H1 (cell line): ENCODE data around the gene ARAP3. TPM values are rescaled to one million over a fixed set of nuclear protein-coding genes. Genes with fewer than 3 reads are reported as not detected.

Experiments
- CTCF ChIA-PET: fragments of 300-600 bp; sonication (Branson Sonifier 250); formaldehyde crosslinking; loops from one replicate; lab custom pipeline; 2021; ENCODE audit not compliant: partially characterized antibody; lab: Charles Lee
- POLR2A ChIA-PET: fragments of 300-600 bp; sonication (Branson Sonifier 250); formaldehyde crosslinking; loops from one replicate; lab custom pipeline; 2021; ENCODE audit warnings: inconsistent platforms; ENCODE audit not compliant: partially characterized antibody; lab: Charles Lee
- DNase-seq, 2 experiments: peaks; one replicate each; pipeline versions ENCODE4 v3.0.0 to v3.0.0-alpha.2; 2010 to 2022; ENCODE audit warnings: low spot score in 2 of 2, low read depth in 1 of 2, mixed read lengths in 1 of 2
- FAIRE-seq: peaks from 2 replicates; lab custom pipeline; 2011; peaks lifted over from hg19 to GRCh38; lab: Jason Lieb, UNC
- H2AFZ ChIP-seq: 2 replicates; pipeline ENCODE4 v1.8.1; 2012; ENCODE audit warnings: low read length, inconsistent platforms
- H2AK5ac ChIP-seq: 2 replicates; pipeline ENCODE4 v1.6.1; 2013; ENCODE audit warnings: low read depth, low read length
- H2BK120ac ChIP-seq: replicated peaks from 2 replicates; pipeline ENCODE3; 2013; ENCODE audit warnings: low read depth, low read length, inconsistent platforms
- H2BK12ac ChIP-seq: 2 replicates; pipeline ENCODE4 v1.6.1; 2013; ENCODE audit warnings: low read depth, low read length
- H2BK15ac ChIP-seq: 2 replicates; pipeline ENCODE4 v1.6.1; 2013; ENCODE audit warnings: low read length
- H2BK20ac ChIP-seq: 2 replicates; pipeline ENCODE4 v1.6.1; 2013; ENCODE audit warnings: low read length
- H2BK5ac ChIP-seq: 2 replicates; pipeline ENCODE4 v1.6.1; 2013; ENCODE audit warnings: low read depth, low read length
- H3K14ac ChIP-seq: 2 replicates; pipeline ENCODE4 v1.6.1; 2013; ENCODE audit warnings: inconsistent platforms; ENCODE audit not compliant: insufficient read length
- H3K18ac ChIP-seq: 2 replicates; pipeline ENCODE4 v1.6.1; 2013; ENCODE audit warnings: low read length; ENCODE audit errors: extremely low read depth
- H3K23ac ChIP-seq: 2 replicates; pipeline ENCODE4 v1.6.1; 2013; ENCODE audit warnings: inconsistent platforms; ENCODE audit not compliant: insufficient read length
- H3K23me2 ChIP-seq: 2 replicates; pipeline ENCODE4 v1.6.1; 2013; ENCODE audit warnings: low read depth, low read length
- H3K27ac ChIP-seq: 2 replicates; pipeline ENCODE4 v1.6.1; 2011; ENCODE audit warnings: low read depth, low read length, inconsistent platforms
- H3K27me3 ChIP-seq, 4 experiments: replicated peaks in 1 of 4; 1 replicate in 1 of 4; 2 replicates in 3 of 4; pipeline versions ENCODE4 v1.6.1 to v1.8.1; 2011 to 2013; ENCODE audit warnings: low read length in 3 of 4, mild to moderate bottlenecking in 3 of 4, inconsistent platforms in 2 of 4, mixed read lengths in 2 of 4, moderate library complexity in 1 of 4; ENCODE audit not compliant: control insufficient read depth in 3 of 4, insufficient read depth in 3 of 4; ENCODE audit errors: extremely low read depth in 1 of 4
- H3K36me3 ChIP-seq, 4 experiments: 2 replicates each; pipeline versions ENCODE4 v1.6.1 to v1.8.1; 2011 to 2013; ENCODE audit warnings: mild to moderate bottlenecking in 4 of 4, low read length in 3 of 4, moderate library complexity in 2 of 4, control low read depth in 1 of 4, inconsistent platforms in 1 of 4; ENCODE audit not compliant: insufficient read depth in 4 of 4, control insufficient read depth in 2 of 4
- H3K4ac ChIP-seq: replicated peaks from 2 replicates; pipeline ENCODE3; 2013; ENCODE audit warnings: low read length, low read depth, mixed read lengths, inconsistent platforms; ENCODE audit not compliant: insufficient read length
- H3K4me1 ChIP-seq, 4 experiments: replicated peaks in 1 of 4; 1 replicate in 1 of 4; 2 replicates in 3 of 4; pipeline versions ENCODE4 v1.6.1 to v1.8.1; 2011 to 2013; ENCODE audit warnings: low read length in 3 of 4, inconsistent platforms in 2 of 4, mixed read lengths in 1 of 4; ENCODE audit not compliant: insufficient read depth in 4 of 4, control insufficient read depth in 3 of 4
- H3K4me2 ChIP-seq, 2 experiments: 2 replicates each; pipeline versions ENCODE4 v1.6.1 to v1.8.1; 2011 to 2013; ENCODE audit warnings: low read depth in 2 of 2, low read length in 2 of 2, control low read depth in 1 of 2, inconsistent platforms in 1 of 2, mild to moderate bottlenecking in 1 of 2; ENCODE audit not compliant: insufficient read depth in 1 of 2
- H3K4me3 ChIP-seq, 4 experiments: fragments of 200-600, 300-600 bp in 1 of 4; sonication (generic), shearing (Covaris generic), sonication (Bioruptor Twin) in 1 of 4; 2 replicates each; pipeline versions ENCODE4 v1.5.1 to v1.8.1; 2011 to 2016; ENCODE audit warnings: low read length in 4 of 4, low read depth in 3 of 4, control low read depth in 2 of 4, inconsistent platforms in 2 of 4, mild to moderate bottlenecking in 2 of 4, mixed read lengths in 1 of 4, moderate library complexity in 1 of 4; ENCODE audit not compliant: insufficient read depth in 2 of 4; ENCODE audit errors: extremely low read depth in 1 of 4
- H3K56ac ChIP-seq: replicated peaks from 2 replicates; pipeline ENCODE3; 2013; ENCODE audit warnings: low read depth, mild to moderate bottlenecking, mixed read lengths, low read length, inconsistent platforms; ENCODE audit not compliant: insufficient read length
- H3K79me1 ChIP-seq: 2 replicates; pipeline ENCODE4 v1.6.1; 2013; ENCODE audit warnings: low read depth, low read length, control low read depth
- H3K79me2 ChIP-seq, 2 experiments: 2 replicates each; pipeline versions ENCODE4 v1.6.1 to v1.8.1; 2012 to 2013; ENCODE audit warnings: low read length in 2 of 2, mild to moderate bottlenecking in 2 of 2, inconsistent platforms in 1 of 2; ENCODE audit not compliant: insufficient read depth in 2 of 2, control insufficient read depth in 1 of 2
- H3K9ac ChIP-seq, 4 experiments: replicated peaks in 1 of 4; 1 replicate in 1 of 4; 2 replicates in 3 of 4; pipeline versions ENCODE4 v1.6.1 to v1.8.1; 2011 to 2013; ENCODE audit warnings: low read depth in 3 of 4, low read length in 3 of 4, control low read depth in 2 of 4, mild to moderate bottlenecking in 2 of 4, moderate library complexity in 2 of 4, inconsistent platforms in 1 of 4; ENCODE audit errors: extremely low read depth in 1 of 4
- H3K9me3 ChIP-seq, 2 experiments: 2 replicates each; pipeline versions ENCODE4 v1.6.1 to v1.8.1; 2012 to 2013; ENCODE audit warnings: mild to moderate bottlenecking in 2 of 2, moderate library complexity in 2 of 2, control low read depth in 1 of 2, inconsistent platforms in 1 of 2, low read depth in 1 of 2, low read length in 1 of 2, mixed read lengths in 1 of 2; ENCODE audit not compliant: insufficient read depth in 2 of 2
- H4K20me1 ChIP-seq, 2 experiments: replicated peaks in 1 of 2; 2 replicates each; pipeline versions ENCODE3 to v1.8.1; 2011 to 2013; ENCODE audit warnings: inconsistent platforms in 2 of 2, low read length in 2 of 2, mild to moderate bottlenecking in 1 of 2; ENCODE audit not compliant: insufficient read depth in 2 of 2, control insufficient read depth in 1 of 2
- H4K5ac ChIP-seq: 2 replicates; pipeline ENCODE4 v1.6.1; 2013; ENCODE audit warnings: low read length, low read depth, mixed read lengths, inconsistent platforms; ENCODE audit not compliant: insufficient read length
- H4K8ac ChIP-seq: 2 replicates; pipeline ENCODE4 v1.8.0; 2013; ENCODE audit warnings: mild to moderate bottlenecking, moderate library complexity, low read length, inconsistent platforms; ENCODE audit not compliant: insufficient read depth; ENCODE audit errors: extremely low read depth
- H4K91ac ChIP-seq: replicated peaks from 2 replicates; pipeline ENCODE3; 2013; ENCODE audit warnings: low read length, mixed read lengths, inconsistent platforms; ENCODE audit not compliant: insufficient read length
- SIN3A ChIP-seq, 2 experiments: IDR thresholded peaks in 1 of 2; conservative IDR thresholded peaks in 1 of 2; 2 replicates each; pipeline ENCODE4 v1.6.1; 2011 to 2012; ENCODE audit warnings: low read length in 2 of 2, improper control_type of control experiment in 1 of 2, low read depth in 1 of 2, mild to moderate bottlenecking in 1 of 2
- SP1 ChIP-seq: IDR thresholded peaks from 2 replicates; pipeline ENCODE4 v1.6.1; 2011; ENCODE audit warnings: low read depth, low read length
- WGBS, 2 experiments: shearing (Covaris generic) in 1 of 2; methylation state at CpG; one replicate each; pipeline versions ENCODE4 v1.1.6 to v1.1.7; 2013 to 2015; ENCODE audit warnings: low lambda C conversion rate in 2 of 2, mixed read lengths in 2 of 2, inconsistent platforms in 1 of 2, low coverage in 1 of 2, missing lambda C conversion rate in 1 of 2; ENCODE audit not compliant: insufficient replicate concordance in 2 of 2, insufficient coverage in 1 of 2, insufficient read length in 1 of 2; ENCODE audit errors: extremely low coverage in 1 of 2, missing lambda C conversion rate in 1 of 2; 5-methylcytosine and 5-hydroxymethylcytosine counted together
- polyA plus RNA-seq, 7 experiments: library from polyadenylated mRNA; depleted of rRNA in 3 of 7; stranded (reverse) in 5 of 7; unstranded in 2 of 7; fragments of >200 nt in 5 of 7; fragments of 200-250 nt in 2 of 7; gene quantifications; 1 replicate in 5 of 7; 2 replicates in 1 of 7; 4 replicates in 1 of 7; pipeline versions ENCODE4 v1.2.1 to v1.2.3, GENCODE V29; 2011 to 2013; ENCODE audit warnings: missing spikeins in 2 of 7, mixed read lengths in 2 of 7
- total RNA-seq: library from RNA; stranded (reverse); fragmentation: NEBNext Ultra II Directional; extraction: Animal tissue kit (Norgen Biotek cat#: 25700); gene quantifications from 2 replicates; pipeline ENCODE4 v1.2.1, GENCODE V29; 2021

The ARAP3 gene
- total and polyA plus RNA-seq, 2 of the 8 experiments (the other 6 are each of a cell fraction or from before 2014, with no cell fraction given) = 14.4 to 48.6 TPM

DNA sequence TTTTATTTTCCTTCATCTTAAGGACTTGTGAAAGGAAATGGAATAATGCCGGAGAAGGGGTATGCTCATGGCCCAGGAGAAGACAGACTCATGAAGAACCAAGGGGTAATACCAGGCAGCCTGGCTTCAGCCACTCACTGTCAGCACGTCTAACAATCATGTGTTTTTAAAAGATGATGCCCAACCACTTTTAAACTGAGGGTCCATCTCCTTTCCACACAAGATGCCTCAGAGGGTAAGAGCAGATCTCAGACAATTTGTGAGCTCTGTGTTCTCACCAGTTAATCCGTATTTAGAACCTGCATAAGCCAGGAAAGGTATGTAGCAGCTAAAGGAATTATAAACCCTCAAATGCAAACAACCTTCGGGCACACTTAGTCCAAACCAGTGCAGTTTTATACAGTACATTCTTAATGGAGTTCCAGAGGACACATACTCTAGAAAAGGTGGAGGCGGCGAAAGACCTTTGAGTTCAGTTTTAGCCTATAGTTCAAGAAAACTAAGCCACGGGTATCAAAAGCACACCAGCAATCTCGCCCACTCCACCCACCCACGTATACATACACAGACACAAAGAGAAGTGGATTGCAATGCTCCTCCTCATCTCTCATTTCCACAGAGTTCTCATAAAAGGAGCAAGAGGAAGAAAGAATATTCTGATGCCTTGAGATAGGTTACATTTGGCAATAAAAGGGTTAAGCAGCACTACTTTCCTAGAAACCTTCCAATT lies 65.9 kb downstream of the ARAP3 start:
- no peak for TF ChIP-seq SIN3A (conservative IDR thresholded peaks at IDR 0.05 in 1 of 2, IDR thresholded peaks at IDR 0.05 in 1 of 2; ENCODE audit: low read depth in 1 of 2, low read length in 2 of 2)
- TF ChIP-seq SP1 = no peak
- H3K79me1 ChIP-seq = no peaks in the 10 kb centered on the region; the same call in 1 of the 2 replicates
- H3K14ac ChIP-seq = no peak overlapping the region
- H3K9me3 ChIP-seq = no peaks in the 10 kb centered on the region
- no peak overlapping the region for H2BK15ac ChIP-seq
- no peak overlapping the region for H4K8ac ChIP-seq
- no peak overlapping the region for H4K5ac ChIP-seq
- no peak overlapping the region for H3K4ac ChIP-seq
- CTCF ChIA-PET = interaction anchor here (0.7 to 11.4 kb wide), 7 partner anchors 8 to 52 kb away, joined by 3 to 150 read pairs (median 7); partner anchors contain the start of genes HDAC3 and RELL2
- no peak overlapping the region for H2BK12ac ChIP-seq
- WGBS, 2 experiments = 83% methylated on average over 9 of the region's 9 CpGs; no CpG with 5 or more reads in 1 of the 2 experiments
- no peak overlapping the region for H2AK5ac ChIP-seq
- peaks cover 0 to 4% of the 10 kb centered on the region in 2 experiments for H4K20me1 ChIP-seq
- peaks cover 8 to 63% of the 10 kb centered on the region in 2 experiments for H3K79me2 ChIP-seq
- no peak overlapping the region for H3K27ac ChIP-seq
- peaks cover 0 to 4% (median 2%) of the 10 kb centered on the region in 4 experiments; a peak in 3 of 7 replicates for H3K4me1 ChIP-seq
- H3K9ac ChIP-seq = no peak overlapping the region
- H4K91ac ChIP-seq = no peak overlapping the region
- H2BK20ac ChIP-seq = no peak overlapping the region
- DNase-seq = no peak
- peaks cover 3% of the 10 kb centered on the region; the same call in 1 of the 2 replicates for H3K23me2 ChIP-seq
- H2BK5ac ChIP-seq = no peak overlapping the region
- H2BK120ac ChIP-seq = no peak overlapping the region
- no peak overlapping the region for H3K18ac ChIP-seq
- no peaks in the 10 kb centered on the region for H3K27me3 ChIP-seq
- H3K4me2 ChIP-seq = peak overlapping the region in 1 of 2 experiments; percentile 99; a peak in 1 of 4 replicates
- H3K23ac ChIP-seq = no peak overlapping the region
- no peak for FAIRE-seq
- H3K56ac ChIP-seq = no peak overlapping the region
- H3K36me3 ChIP-seq = peaks cover 2 to 10% (median 6%) of the 10 kb centered on the region in 4 experiments; a peak in 5 of 8 replicates
- H2AFZ ChIP-seq = no peak overlapping the region
- H3K4me3 ChIP-seq = peak overlapping the region in 1 of 4 experiments; percentile 97; a peak in 2 of 8 replicates
- POLR2A ChIA-PET = interaction anchor here (1.0 to 8.2 kb wide), 8 partner anchors 11 to 353 kb away, joined by 3 to 75 read pairs (median 5); partner anchors contain the start of genes HDAC3 and RELL2
